Fibroblast of mammary gland (primary cell): ENCODE results near the gene C6orf47.

Experiments
- DNase-seq: peaks from one replicate; pipeline ENCODE4 v3.0.0-alpha.2; 2010; ENCODE audit warnings: low read depth
- H3K4me3 ChIP-seq: 2 replicates; pipeline ENCODE4 v1.5.1; 2011; ENCODE audit warnings: low read depth, mild to moderate bottlenecking, low read length, moderate library complexity; ENCODE audit not compliant: control insufficient read depth
- TF ChIP-seq, protein P1 (sequence below): conservative IDR thresholded peaks from 2 replicates; pipeline ENCODE4 v1.5.1; 2011; ENCODE audit warnings: low read depth, low read length, inconsistent platforms; ENCODE audit not compliant: control insufficient read depth, insufficient read depth

C6orf47 gene

DNA sequence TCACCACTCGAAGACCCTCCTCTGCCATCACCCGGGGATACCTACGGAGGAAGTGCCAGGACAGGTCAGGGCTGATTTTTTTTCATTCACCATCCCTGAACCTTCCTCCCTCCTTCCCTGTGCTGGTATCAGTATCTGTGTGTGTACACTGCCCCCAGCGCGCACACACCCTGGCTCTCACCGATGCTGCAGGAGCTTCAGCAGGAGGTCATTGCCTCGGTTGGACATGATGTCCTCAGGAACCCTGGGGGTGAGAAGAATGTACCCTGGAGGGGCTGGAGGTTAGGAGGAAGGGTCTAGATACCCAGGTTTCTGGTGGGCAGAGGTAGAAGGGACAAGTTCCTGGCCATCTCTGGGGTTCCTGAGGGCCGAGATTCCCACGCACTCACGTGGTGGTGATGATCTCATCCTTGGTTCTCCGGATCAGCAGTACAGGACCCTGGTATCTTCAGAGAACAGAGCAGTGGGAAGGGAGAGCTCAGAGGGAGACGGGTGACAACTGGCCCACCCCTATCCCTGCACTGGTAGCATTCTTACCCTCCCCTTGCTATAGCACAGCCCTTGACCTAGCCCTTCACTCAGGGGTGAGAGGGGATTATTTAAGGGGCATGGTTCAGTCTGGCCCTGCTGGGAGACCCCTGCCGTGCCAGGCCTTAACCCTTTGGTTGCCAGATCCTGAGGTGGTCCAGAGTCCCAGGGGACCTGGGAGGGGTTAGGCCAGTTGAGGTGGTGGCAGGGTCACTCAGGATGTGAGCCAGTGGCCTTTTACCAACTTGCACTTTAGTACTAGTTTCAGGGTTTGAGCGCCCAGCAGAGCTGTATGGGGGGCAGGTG, 27.5 kb upstream of the C6orf47 start:
- no peak overlapping the region for H3K4me3 ChIP-seq
- DNase-seq: no peak
- TF ChIP-seq, protein P1, sequence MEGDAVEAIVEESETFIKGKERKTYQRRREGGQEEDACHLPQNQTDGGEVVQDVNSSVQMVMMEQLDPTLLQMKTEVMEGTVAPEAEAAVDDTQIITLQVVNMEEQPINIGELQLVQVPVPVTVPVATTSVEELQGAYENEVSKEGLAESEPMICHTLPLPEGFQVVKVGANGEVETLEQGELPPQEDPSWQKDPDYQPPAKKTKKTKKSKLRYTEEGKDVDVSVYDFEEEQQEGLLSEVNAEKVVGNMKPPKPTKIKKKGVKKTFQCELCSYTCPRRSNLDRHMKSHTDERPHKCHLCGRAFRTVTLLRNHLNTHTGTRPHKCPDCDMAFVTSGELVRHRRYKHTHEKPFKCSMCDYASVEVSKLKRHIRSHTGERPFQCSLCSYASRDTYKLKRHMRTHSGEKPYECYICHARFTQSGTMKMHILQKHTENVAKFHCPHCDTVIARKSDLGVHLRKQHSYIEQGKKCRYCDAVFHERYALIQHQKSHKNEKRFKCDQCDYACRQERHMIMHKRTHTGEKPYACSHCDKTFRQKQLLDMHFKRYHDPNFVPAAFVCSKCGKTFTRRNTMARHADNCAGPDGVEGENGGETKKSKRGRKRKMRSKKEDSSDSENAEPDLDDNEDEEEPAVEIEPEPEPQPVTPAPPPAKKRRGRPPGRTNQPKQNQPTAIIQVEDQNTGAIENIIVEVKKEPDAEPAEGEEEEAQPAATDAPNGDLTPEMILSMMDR: no peak

DNA sequence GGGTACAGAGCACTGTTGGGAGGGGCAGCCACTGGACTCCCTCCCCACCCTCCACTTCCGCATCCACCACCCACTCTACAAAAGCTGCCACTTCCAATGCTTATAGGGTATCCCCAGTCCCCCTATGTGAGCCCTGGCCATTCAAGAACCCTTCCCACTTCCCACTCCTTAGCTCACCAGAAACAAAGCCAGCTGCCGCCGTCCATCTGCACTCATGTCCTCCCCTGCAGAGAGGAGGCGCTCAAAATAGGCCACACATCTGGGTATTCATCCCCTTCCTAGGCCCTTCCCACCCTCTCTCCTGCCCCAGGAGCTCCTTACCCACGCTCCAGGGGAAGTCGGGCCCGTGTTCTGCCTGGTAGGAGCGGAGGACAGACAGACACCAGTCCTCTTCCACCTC, 26.7 kb upstream of the C6orf47 start:
- DNase-seq: no peak
- TF ChIP-seq, protein P1: no peak
- no peak overlapping the region for H3K4me3 ChIP-seq

DNA sequence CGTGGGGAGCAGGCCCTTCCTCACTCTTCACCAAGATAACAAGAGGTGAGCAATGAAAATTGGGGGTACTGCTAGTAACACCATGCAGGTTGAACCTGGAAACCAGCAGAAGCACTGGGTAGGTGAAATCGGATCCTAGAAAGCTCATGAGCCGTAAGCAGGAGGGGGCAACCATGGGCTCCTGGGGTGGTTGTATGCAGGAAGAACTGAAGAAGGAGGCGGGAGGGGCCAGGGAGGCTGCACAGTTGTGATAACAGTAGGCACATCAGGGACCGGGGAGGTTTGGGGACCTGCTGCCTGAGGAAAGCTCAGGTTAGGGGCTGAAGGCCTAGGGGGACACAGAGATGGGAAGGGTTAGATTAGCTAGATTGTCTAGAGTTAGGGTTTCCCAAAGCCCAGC, 25.9 kb upstream of the C6orf47 start:
- DNase-seq: no peak
- H3K4me3 ChIP-seq: no peak overlapping the region
- TF ChIP-seq, protein P1: no peak

DNA sequence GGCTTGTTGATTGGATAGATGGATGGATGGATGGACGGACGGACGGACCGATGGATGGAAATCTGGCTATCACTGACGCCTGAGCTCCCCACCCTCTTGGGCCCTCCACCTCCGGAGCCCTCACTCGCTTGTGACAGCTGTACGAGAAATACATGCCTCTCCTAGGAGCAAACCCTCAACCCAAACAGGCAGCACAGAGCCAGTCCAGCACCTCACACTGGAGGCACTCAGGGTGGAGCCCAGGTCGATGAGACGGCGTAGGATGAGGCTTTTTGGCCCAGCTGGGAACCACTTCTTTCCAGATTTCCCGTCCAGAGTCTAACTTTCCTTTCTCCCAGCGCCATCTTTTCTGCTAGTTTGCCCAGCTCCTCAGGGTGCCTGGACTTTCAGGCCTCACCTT, 23.0 kb upstream of the C6orf47 start:
- no peak for DNase-seq
- H3K4me3 ChIP-seq: no peak overlapping the region
- TF ChIP-seq, protein P1: no peak

DNA sequence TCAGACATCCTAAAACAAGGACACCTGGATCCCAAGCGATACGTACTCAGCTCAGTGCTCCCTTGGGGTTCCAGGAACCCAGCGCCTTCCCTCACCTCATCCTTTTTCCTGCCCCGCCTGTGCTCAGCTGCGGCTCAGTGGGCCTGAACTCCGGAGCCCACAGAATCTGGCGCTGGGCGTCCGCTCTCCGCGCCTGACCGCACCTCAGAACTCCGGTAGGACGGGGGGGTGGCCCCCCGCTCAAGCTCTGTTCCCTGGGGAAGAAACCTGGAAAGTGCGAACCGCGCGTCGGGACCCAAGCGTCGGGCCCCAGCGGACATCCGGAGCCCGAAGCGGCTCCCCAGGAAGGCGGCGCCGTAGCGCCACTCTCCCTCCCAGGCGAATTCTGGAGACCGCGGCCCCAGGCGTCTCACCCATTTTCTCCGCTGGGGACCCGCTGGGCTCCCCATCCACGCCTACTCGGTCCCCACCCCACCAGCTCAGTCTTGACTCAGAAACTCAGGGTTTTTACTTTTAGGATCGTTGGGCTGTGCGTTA, 20.6 kb upstream of the C6orf47 start:
- peak overlapping the region; percentile 38 for H3K4me3 ChIP-seq
- peak; percentile 19 for DNase-seq
- TF ChIP-seq, protein P1: peak; percentile 10

DNA sequence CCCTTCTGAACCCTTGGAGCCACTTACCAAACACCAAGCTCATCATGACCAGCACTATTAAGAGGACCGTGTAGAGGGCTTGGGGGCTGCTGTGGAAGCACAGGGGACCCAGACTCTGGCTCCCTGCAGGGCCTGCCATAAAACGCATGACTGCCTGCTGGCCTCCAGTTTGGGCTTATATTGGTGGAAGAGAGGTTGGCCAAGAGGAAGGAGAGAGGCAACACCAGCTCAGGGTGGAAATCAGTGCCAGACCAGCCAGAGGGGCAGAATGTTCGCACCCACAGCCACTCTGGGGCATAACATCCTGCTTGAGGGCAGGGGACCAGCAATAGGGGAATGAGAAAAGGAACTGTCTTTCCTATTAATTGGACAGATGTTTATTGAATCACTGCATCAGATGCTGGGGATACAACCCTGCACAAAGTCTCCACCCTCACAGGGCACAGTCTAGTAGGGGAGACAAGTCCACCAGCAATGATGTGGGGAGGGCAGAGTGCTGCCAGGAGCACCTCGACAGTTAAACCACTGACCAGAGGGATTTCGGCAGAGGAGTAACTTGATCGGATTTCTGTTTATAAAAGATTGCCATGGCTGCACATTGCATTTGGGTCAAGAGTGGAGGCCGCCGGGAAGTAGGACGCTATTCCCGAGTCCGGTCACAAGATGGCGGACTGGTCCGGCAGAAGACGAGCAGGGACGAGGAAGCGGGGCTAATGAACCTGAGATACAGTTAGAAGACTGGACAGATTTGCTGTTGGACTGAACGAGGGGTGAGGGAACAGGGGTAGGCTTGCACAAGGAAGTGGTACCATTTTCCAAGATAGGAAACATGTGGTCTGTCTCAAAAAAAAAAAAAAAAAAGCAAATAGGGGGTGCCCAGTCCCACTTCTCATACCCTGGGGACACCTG, 19.9 kb upstream of the C6orf47 start, which contains the start of gene LY6G5C:
TSS of gene LY6G5C (minus strand) at position 842 of the 909 bp plus-strand sequence. CDS start at position 148, 694 bp downstream.
- DNase-seq: peak; percentile 91
- TF ChIP-seq, protein P1: peak; percentile 72

More for the DNA sequence above, 19.9 kb upstream of the C6orf47 start, which contains the start of gene LY6G5C:
- peak within 1 kb of the TSS; percentile 38 for H3K4me3 ChIP-seq
